GM18873 (cell line): Measurements from ENCODE around the gene TPST1.
"Not testable (repeated sequence)": the region's sequence is repeated elsewhere in the genome, so short reads cannot be mapped to it uniquely, and the experiment has no call there.

Experiments
- ATAC-seq: cut with Tn5 transposase; IDR thresholded peaks from one replicate; pipeline ENCODE4 v1.9.1; 2021; ENCODE audit warnings: mild to moderate bottlenecking, moderate library complexity, moderate number of reproducible peaks; ENCODE audit not compliant: unreplicated experiment, low FRiP score

TPST1 gene

DNA sequence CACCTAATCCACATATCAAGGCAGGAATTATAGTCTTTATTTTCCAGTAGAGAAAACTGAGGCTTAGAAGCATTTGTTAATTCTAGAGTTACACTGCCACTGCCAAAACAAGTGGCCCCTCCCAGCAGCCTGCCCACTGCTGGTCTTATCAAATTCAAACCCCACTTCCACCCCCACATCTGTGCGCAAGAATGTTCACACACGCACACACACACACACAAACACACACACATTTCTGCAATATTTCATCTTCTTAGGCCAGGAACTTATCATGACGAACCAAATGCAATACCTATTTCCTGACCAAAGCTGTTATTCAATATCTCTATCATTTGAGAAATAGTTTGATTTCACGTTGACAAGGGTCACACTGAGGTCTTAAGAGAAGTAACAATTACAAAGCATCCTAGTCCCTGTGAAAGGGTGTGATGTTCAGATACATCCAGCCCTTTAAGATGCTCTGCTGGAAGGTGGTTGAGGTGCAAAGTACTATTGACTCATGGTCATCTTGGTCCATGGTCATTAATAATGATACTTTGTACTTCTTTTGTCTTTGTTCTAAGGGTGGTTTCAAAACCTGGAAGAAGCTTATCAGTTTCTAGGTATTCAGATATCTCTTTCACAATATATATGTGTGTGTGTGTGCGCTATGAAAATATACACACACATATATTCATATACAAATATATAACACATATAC lies 169.2 kb downstream of the TPST1 start:
- not testable (repeated sequence) for ATAC-seq

DNA sequence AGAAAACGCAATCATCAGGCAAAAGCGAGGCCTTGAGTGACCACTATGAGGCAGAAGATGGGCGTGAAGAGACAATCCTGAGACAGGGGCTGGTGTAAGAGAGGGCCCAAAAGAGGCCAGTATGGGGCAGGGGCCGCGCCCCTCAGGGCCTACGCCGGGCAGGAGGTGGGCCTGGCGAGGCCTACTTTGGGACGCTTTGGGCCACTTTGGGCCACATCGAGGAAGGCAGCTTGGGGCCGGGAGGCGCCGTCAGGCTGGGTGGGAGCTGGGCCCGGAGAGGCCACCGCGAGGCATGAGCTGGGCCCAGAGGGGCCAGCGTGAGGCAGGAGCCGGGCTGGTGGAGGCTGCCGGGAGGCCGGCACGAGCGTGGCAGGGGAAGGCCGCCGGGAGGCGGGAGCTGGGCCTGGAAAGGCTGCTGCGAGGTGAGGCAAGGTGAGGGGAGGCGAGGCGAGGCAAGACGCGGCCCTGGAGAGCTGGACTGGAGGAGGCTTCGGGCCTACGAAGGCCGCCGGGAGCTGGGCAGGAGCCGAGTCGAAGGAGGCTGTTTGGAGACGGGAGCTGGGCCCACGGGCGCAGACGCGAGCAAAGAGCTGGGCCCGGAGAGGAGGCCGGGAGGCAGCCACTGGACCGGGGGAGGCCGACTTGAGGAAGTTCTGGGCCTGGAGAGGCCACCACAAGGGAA lies 171.3 kb downstream of the TPST1 start:
- no peak for ATAC-seq

DNA sequence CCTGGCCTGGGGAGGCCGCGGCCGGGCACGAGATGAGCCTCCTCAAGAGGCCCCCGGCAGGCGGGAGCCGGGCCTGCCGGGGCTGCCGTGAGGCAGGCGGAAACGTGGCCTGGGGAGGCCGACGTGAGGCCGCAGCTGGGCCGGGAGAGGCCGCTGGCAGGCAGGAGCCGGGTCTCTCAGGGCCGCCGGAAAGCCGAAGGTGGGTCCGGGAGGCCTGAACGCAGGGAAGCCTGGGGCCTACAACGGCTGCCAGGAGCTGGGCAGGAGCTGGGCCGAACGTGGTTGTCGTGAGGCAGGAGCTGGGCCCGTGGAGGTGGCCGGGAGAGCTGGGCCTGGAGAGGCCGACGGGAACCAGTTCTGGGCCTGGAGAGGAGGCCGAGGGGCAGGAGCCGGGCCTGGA lies 171.9 kb downstream of the TPST1 start:
- no peak for ATAC-seq

DNA sequence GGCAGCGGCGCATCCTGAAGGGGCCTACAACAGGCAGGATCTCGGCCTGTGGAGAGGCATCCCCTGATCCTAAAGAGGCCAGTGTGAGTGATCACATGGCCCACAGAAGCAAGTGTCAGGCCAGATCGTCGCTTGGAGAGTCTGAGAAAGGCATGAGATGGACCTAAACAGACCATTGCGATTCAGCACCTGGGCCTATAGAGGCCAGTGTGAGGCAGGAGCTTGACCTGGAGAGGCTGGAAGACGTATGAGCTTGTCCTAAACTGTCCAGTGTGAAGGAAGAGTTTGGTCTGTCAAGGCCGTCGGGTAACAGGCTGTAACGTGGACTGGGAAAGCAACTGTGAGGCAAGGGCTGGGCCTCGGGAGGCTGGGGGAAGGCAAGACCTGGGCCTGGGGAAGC lies 172.6 kb downstream of the TPST1 start:
- no peak for ATAC-seq

DNA sequence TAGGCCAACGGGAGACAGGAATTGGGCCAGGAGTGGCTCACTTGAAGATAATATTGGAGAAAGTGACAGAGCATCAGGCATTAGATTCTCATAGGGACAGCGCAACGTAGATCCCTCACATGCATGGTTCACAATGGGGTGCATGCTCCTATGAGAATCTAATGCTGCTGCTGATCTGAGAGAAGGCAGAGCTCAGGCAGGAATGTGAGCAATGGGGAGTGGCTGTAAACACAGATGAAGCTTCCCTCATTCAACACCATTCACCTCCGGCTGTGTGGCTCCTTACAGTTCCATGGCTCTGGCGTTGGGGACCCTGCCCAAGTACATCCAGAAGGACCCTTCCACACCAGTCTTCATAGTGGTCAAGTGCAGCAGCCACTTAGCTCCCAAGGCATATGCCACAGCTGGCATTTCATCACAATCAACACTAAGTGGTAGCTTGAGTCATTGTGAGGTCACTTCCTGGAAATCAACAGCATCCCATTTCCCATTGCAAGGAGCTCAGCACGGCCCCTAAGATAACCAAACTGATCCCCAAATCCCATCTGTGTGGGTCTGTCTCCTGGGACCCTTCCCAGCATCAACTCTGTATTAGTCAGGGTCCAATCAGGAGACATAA lies 174.5 kb downstream of the TPST1 start:
- ATAC-seq: no peak

DNA sequence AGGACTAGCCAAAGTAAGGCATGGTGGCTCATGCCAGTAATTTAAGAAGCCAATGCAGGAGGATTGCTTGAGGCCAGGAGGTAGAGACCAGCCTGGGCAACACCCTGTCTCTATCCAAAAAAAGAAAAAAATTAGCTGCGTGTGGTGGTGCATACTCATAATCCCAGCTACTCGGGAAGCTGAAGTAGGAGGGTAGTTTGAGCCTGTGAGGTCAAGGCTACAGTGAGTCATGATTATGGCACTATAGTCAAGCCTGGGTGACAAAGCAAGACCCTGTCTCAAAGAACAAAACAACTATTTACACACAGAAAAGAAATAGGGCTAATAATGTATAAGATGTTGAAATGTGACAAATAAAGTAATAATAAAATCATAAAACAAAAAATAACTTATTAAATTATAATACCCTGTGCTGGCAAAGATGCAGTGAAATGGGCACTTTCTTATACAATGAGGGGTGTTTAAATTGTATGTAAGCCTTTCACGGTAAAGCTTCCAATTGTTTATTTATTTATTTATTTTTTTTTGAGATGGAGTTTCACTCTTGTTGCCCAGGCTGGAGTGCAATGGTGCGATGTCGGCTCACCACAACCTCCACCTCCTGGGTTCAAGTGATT lies 175.2 kb downstream of the TPST1 start:
- no peak for ATAC-seq

DNA sequence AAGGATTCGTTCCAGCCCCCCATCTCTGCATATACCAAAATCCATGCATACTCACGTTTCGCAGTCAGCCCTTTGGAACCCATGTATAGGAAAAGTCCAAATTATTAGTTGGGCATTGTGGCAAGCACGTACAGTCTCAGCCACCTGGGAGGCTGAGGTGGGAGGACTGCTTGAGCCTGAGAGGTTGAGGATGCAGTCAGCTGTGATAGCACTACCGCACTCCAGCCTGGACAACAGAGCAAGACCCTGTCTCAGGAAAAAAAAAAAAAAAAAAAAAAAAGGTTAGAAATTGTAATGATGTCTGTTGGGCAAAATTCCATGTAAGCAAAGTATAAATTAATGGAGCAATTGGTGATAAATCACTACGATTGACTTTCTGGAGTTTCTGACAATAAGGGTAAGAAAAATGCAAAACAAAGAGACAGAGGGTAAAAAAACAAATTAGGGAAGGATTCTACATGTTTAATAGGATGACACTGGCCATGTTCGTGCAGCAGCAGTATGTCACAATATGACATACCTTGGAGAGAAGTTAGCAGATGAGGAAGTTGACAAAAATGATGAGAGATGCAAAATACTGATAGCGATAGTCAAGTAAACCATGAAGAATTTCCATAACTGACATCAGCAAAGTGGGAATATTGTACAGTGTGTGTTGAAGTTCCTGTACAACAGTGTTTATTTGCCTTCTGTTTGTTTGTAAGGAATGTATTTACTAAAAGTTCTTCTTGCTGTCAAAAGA lies 177.2 kb downstream of the TPST1 start:
- not testable (repeated sequence) for ATAC-seq

DNA sequence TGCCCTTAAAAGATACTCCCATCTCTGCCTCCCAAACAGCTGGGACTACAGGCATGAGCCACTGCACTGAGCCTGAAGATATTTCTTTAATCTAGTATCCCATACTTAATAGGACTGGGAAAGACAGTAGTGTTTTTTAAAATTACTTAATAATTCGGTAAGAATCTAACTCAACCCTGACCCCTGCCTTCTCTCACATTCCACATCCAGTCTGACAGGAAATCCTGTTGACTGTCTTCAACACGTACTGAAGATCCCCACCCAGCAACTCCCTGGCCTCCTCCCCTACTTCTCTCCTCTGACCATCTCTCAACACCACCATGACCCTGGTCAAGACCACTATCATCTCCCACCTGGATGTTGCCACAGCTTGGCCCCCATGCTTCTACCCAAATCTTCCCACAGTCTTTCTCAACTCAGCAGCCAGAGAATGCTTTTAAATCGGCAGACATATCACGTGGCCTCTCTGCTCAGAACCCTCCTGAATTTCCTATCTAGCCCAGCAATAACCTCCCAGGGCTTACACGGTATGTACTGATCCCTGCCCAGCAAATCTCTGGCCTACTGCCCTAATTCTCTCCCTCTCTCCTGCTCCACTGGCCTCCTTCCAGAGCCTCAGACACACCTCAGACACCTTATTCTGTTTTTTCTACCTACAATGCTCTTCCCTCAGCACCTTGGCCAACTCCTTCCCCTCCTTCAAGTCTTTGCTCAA lies 180.2 kb downstream of the TPST1 start:
- not testable (repeated sequence) for ATAC-seq

DNA sequence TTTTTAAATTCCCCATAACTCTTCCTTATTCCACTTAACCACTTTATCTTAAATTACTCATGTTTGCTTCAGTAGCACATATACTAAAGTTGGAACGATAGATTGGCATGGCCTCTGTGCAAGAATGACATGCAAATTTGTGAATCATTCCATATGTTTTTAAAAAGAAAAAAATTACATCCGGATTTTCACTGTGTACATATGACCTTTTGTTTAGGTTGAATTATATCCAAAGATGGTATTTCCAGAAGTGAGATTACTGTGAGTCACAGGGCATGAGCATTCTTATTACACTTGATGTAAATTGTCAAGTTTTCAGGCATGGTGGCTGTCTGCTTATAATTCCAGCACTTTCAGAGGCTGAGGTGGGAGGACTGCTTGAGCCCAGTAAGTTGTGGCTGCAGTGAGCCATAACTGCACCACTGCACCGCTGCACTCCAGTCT lies 190.0 kb downstream of the TPST1 start:
- not testable (repeated sequence) for ATAC-seq

DNA sequence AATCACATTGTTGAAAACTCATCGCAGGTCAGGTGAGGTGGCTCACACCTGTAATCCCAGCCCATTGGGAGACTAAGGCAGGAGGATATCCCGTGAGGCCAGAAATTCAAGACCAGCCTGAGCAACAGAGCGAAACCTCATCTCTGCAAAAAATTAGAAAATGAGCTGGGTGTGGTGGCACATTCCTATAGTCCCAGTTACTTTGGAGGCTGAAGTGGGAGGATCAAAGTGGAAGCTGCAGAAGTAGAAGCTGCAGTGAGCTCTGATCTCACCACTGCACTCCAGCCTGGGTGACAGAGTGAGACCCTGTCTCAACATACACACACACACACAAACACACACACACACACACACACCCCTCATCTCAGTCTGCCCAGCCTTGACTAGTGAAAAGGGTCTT lies 190.9 kb downstream of the TPST1 start:
- ATAC-seq: not testable (repeated sequence)

DNA sequence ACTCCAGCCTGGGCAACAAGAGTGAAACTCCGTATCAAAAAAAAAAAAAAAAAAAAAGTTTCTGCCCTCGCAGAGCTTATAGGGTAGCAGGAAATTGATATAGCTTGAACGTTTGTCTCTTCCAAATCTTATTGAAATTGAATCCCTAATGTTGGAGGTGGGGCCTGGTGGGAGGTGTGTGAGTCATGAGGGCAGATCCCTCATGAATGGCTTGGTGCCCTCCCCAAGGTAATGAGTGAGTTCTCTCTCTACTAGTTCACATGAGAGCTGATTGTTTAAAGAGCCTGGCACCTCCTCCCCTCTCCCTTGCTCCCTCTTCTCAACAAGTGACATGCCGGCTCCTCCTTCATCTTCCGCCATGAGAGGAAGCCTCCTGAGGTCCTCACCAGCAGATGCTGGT lies 193.7 kb downstream of the TPST1 start:
- not testable (repeated sequence) for ATAC-seq

DNA sequence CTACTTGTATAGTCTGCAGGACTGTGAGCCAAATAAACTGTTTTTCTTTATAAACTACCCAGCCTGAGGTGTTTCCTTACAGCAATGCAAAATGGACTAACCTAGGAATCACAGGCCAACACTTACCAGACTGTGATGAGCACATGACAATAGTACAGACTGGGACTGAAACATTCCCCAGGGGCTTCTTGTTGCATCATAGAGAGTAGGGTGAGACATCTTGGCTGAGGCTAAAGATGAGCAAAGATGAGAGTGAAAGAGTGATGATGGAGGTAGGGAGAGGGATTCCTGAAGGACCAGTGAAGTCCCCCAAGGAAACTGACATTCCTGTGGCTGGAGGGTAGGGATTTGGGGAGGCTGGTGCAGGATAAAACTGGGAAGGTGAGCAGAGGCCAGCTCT lies 194.4 kb downstream of the TPST1 start:
- no peak for ATAC-seq

DNA sequence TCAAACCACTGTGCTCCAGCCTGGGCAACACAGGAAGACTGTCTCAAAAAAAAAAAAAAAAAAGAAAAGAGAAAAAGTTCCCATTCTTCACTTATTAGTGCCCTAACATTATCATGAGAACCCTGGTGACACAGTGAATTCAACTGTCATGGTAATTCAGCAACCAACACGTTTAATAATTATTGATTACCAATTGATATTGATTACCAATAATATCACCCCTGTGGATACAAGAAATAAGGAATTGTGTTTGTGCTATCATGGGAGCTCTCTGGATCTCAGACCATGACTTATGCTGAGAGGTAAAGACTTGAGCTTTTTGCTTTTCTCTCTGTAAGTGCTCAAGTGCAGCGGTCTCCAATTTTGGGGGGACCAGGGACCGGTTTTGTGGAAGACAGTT lies 195.3 kb downstream of the TPST1 start:
- no peak for ATAC-seq

DNA sequence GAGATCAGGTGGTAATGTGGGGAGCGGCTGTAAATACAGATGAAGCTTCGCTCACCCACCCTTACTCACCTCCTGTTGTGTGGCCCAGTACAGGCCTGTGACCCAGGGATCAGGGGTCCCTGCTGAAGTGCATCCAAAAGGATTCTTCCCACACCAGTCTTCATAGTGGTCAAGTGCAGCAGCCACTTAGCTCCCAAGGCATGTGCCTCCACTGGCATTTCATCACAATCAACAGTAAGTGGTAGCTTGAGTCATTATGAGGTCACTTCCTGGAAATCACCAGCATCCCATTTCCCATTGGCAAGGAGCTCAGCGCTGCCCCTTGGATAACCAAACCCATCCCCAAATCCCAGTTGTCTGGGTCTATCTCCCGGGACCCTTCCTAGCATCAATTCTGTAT lies 196.0 kb downstream of the TPST1 start:
- not testable (repeated sequence) for ATAC-seq

DNA sequence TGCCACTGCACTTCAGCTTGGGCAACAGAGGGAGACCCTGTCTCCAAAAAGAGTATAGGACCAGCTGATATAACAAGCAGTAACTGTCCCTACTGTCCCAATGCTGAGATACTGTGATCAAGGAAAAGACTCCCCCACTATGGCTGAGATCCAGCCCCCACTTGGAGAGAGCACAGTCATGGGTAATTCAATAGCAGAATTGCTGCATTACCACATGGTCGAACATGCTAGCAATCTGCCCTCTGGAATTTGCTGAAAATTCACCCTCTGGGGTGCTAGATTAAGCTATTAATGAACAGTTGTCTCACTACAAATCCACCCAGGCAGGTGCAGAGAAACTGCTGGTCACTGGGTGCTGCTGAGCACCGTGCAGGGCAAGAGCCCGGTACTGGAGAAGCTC lies 196.8 kb downstream of the TPST1 start:
- not testable (repeated sequence) for ATAC-seq

DNA sequence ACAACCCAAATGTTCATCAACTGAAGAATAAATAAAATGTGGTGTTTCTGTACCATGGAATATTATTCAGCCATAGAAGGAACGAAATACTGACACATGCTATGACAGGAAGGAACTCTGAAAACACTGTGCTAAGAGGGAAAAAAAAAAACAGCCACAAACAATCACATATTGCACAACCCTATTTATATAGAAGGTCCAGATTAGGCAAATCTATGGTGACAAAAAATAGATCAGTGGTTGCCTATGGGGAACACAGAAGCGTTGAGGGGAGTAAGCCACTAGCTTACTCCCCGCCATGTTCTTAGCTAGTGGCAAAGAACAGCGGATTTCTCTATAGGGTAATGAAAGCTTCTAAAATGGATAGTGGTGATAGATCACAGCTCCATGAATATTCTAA lies 198.4 kb downstream of the TPST1 start:
- no peak for ATAC-seq

DNA sequence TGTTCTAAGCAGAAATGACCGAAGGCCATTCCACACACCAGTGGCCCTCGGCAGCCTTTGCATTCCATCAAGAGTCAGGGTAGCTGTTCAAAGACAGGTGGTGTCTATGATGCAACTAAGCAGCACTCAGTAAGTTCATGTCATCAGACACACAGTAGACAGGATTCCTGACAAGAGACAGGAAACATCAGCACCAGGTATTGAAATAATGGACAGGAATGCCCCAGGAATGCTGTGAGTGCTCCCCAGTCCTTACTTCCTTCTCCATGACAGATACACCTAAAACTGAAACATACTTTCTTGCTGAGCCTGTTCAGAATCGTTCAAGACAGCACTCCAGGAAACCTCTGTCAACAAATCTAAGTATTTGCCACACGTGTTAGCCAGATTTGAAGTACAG lies 204.4 kb downstream of the TPST1 start:
- ATAC-seq: no peak
